Kidney epithelial cell (primary cell): ENCODE results near the gene CARD11. TPM values are rescaled to one million over a fixed set of nuclear protein-coding genes. Genes with fewer than 3 reads are reported as not detected.

Experiments
- DNase-seq: peaks from one replicate; pipeline ENCODE4 v3.0.0-alpha.2; 2010; ENCODE audit warnings: low read depth
- H3K27me3 ChIP-seq: 2 replicates; pipeline ENCODE4 v1.6.0; 2011; ENCODE audit warnings: low read length; ENCODE audit not compliant: control insufficient read depth, insufficient read depth
- H3K36me3 ChIP-seq: 2 replicates; pipeline ENCODE4 v1.5.1; 2011; ENCODE audit warnings: low read length; ENCODE audit not compliant: control insufficient read depth, insufficient read depth
- H3K4me3 ChIP-seq: 2 replicates; pipeline ENCODE4 v1.5.1; 2011; ENCODE audit warnings: low read depth, mild to moderate bottlenecking, control low read depth, low read length
- total RNA-seq: library from RNA; depleted of rRNA; stranded (reverse); fragments of >200 nt; gene quantifications from 2 replicates; pipeline ENCODE4 v1.2.3, GENCODE V29; 2015
- TF ChIP-seq, protein P1 (sequence below): IDR thresholded peaks from 2 replicates; pipeline ENCODE4 v1.5.1; 2011; ENCODE audit warnings: mild to moderate bottlenecking, moderate library complexity, low read length, control low read depth, inconsistent platforms; ENCODE audit not compliant: insufficient read depth, poor library complexity, severe bottlenecking

CARD11 gene
- total RNA-seq, 1 donor from 2014 or later = 31.0 TPM

DNA sequence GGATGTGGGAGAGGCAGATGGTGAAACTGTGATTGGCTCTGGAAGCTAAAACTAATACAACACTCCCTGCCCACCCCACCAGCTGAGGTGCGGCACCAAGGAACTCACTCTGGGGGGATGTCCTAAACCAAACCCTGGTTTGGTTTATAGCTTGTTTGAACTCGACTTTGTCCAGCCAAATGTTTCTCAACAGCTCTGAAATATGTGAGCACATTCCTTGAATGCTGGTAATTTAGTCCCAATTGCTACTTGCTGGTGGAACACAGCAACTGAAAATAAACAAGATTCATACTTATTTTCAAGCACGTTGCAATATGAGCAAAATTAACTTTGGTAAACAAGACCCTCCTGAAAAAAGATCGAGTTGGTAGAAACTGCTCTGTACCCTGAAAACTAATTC is 39.7 kb upstream of the CARD11 start:
- Histone ChIP-seq H3K36me3 (no peaks in the 10 kb centered on the region), H3K27me3 (no peaks in the 10 kb centered on the region), H3K4me3 (no peak overlapping the region)
- DNase-seq = no peak
- TF ChIP-seq, protein P1, sequence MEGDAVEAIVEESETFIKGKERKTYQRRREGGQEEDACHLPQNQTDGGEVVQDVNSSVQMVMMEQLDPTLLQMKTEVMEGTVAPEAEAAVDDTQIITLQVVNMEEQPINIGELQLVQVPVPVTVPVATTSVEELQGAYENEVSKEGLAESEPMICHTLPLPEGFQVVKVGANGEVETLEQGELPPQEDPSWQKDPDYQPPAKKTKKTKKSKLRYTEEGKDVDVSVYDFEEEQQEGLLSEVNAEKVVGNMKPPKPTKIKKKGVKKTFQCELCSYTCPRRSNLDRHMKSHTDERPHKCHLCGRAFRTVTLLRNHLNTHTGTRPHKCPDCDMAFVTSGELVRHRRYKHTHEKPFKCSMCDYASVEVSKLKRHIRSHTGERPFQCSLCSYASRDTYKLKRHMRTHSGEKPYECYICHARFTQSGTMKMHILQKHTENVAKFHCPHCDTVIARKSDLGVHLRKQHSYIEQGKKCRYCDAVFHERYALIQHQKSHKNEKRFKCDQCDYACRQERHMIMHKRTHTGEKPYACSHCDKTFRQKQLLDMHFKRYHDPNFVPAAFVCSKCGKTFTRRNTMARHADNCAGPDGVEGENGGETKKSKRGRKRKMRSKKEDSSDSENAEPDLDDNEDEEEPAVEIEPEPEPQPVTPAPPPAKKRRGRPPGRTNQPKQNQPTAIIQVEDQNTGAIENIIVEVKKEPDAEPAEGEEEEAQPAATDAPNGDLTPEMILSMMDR = no peak

GRCh38 chr7:3082831-3083230 is 39.2 kb upstream of the CARD11 start:
- TF ChIP-seq, protein P1 = no peak
- no peaks in the 10 kb centered on the region for H3K27me3 ChIP-seq
- no peaks in the 10 kb centered on the region for H3K36me3 ChIP-seq
- no peak overlapping the region for H3K4me3 ChIP-seq
- DNase-seq = no peak

DNA sequence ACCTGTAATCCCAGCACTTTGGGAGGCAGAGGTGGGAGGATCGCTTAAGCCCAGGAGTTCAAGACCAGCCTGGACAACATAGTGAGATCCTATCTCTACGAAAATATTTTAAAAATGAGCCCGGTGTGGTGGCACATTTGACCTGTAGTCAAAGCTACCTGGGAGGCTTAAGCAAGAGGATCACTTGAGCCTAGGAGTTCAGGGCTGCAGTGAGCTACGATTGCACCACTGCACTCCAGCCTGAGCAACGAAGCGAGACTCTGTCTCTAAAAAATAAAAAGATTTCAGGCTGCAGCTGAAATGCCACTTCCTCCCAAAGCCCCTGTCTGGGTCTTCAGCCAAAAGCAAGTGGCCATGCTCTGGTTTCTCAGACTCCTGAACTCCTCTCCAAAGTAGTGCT is 38.7 kb upstream of the CARD11 start:
- no peaks in the 10 kb centered on the region for H3K36me3 ChIP-seq
- no peak overlapping the region for H3K4me3 ChIP-seq
- no peak for DNase-seq
- H3K27me3 ChIP-seq = no peaks in the 10 kb centered on the region
- TF ChIP-seq, protein P1 = no peak

- Histone ChIP-seq H3K36me3 (no peaks in the 10 kb centered on the region), H3K4me3 (no peak overlapping the region), H3K27me3 (no peaks in the 10 kb centered on the region)
- TF ChIP-seq, protein P1 = no peak
- DNase-seq = no peak
Measured at GRCh38 chr7:3080106-3080505, 36.4 kb upstream of the CARD11 start.

GRCh38 chr7:3078514-3078913 is 34.8 kb upstream of the CARD11 start:
- DNase-seq = no peak
- no peak overlapping the region for H3K4me3 ChIP-seq

DNA sequence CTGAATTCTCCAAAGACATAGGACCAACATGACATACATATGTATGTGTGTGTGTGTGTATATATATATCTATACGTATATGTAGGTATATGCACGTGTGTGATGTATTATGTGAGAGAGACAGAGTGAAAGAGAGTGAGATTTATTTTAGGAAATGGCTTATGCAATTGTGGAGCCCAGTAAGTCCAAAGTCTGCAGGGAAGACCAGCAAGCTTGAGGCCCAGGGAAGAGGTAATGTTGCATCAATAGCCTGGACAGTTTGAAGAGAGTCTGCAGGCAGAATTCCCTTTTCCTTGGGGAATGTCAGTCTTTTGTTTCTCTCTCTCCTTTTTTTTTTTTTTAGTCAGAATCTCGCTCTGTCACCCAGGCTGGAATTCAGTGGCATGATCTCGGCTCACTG is 33.0 kb upstream of the CARD11 start:
- no peak overlapping the region for H3K4me3 ChIP-seq
- DNase-seq = no peak
- no peaks in the 10 kb centered on the region for H3K36me3 ChIP-seq
- H3K27me3 ChIP-seq = no peaks in the 10 kb centered on the region
- TF ChIP-seq, protein P1 = no peak

More at GRCh38 chr7:3078514-3078913, 34.8 kb upstream of the CARD11 start:
- H3K36me3 ChIP-seq = no peaks in the 10 kb centered on the region
- TF ChIP-seq, protein P1 = no peak
- no peaks in the 10 kb centered on the region for H3K27me3 ChIP-seq
